Stomach (tissue), 9 donors: ENCODE measurements around the gene LDB3. TPM values are rescaled to one million over a fixed set of nuclear protein-coding genes. Genes with fewer than 3 reads are reported as not detected.
A peak's percentile ranks its signal among the peaks of the same experiment; 100 is the strongest.
"Not testable (repeated sequence)": the region's sequence is repeated elsewhere in the genome, so short reads cannot be mapped to it uniquely, and the experiment has no call there.

Source experiments
- DNase-seq, 2 donors: peaks; one replicate each; pipeline versions ENCODE4 v3.0.0 to v3.0.0-alpha.2; 2013 to 2019
- H3K27ac ChIP-seq, 5 donors: fragments of 200-600 bp in 4 of 5; sonication (generic) in 4 of 5; one replicate each; pipeline ENCODE4 v1.5.1; 2013 to 2019; ENCODE audit warnings: mild to moderate bottlenecking in 1 of 5, moderate library complexity in 1 of 5
- H3K27me3 ChIP-seq, 3 donors: fragments of 200-600 bp; sonication (generic); one replicate each; pipeline ENCODE4 v1.5.1; 2017 to 2019; ENCODE audit warnings: mixed run types in 1 of 3
- H3K36me3 ChIP-seq, 4 donors: fragments of 200-600 bp; sonication (generic); 1 replicate in 3 of 4; 2 replicates in 1 of 4; pipeline ENCODE4 v1.5.1; 2016 to 2019
- H3K4me1 ChIP-seq, 4 donors: fragments of 200-600 bp; sonication (generic); one replicate each; pipeline ENCODE4 v1.5.1; 2016 to 2019
- H3K4me3 ChIP-seq, 4 donors: fragments of 200-600 bp; sonication (generic) in 3 of 4; one replicate each; pipeline ENCODE4 v1.5.1; 2016 to 2019; ENCODE audit warnings: mild to moderate bottlenecking in 1 of 4
- H3K9me3 ChIP-seq, 4 donors: fragments of 200-600 bp; sonication (generic); one replicate each; pipeline ENCODE4 v1.5.1; 2016 to 2019
- EP300 ChIP-seq: sonication (generic); formaldehyde crosslinking; IDR thresholded peaks from one replicate; pipeline ENCODE4 v1.6.1; 2017; ENCODE audit warnings: antibody characterized with exemption
- POLR2A ChIP-seq, 4 donors: fragments of 450-650 bp; IDR thresholded peaks; one replicate each; pipeline ENCODE4 v1.6.1; 2016; ENCODE audit warnings: antibody characterized with exemption in 4 of 4, control low read depth in 2 of 4, mild to moderate bottlenecking in 1 of 4, moderate library complexity in 1 of 4
- POLR2AphosphoS5 ChIP-seq, 3 donors: sonication (generic); formaldehyde crosslinking; IDR thresholded peaks; one replicate each; pipeline ENCODE4 v1.6.1; 2016; ENCODE audit warnings: antibody characterized with exemption in 3 of 3
- WGBS, 5 donors: extraction: QIAGEN DNeasy Blood & Tissue Kit in 3 of 5; methylation state at CpG; one replicate each; pipeline versions ENCODE4 v1.1.5 to v1.1.7; 2013 to 2018; 5-methylcytosine and 5-hydroxymethylcytosine counted together
- intact Hi-C: fragments of 100-400 bp; cut with DNase I; formaldehyde crosslinking; loops from one replicate; pipeline ENCODE4 v1.15.1; 2023; ENCODE audit warnings: low total_unique reads
- polyA plus RNA-seq, 3 donors: library from polyadenylated mRNA; stranded (reverse); fragments of 200-250 nt; gene quantifications; one replicate each; pipeline ENCODE4 v1.2.3, GENCODE V29; 2013
- total RNA-seq, 5 donors: library from RNA; depleted of rRNA; stranded (reverse); fragments of >200 nt; gene quantifications; one replicate each; pipeline versions ENCODE4 v1.1.0 to v1.2.3, GENCODE V29; 2014 to 2016
- TF ChIP-seq, protein P1 (sequence below), 7 experiments: fragments of 450-650 bp in 4 of 7; fragments of 200-600 bp in 3 of 7; sonication (generic) in 3 of 7; IDR thresholded peaks; one replicate each; pipeline ENCODE4 v1.5.1; 2016 to 2019; ENCODE audit warnings: antibody characterized with exemption in 7 of 7, control low read depth in 2 of 7, mild to moderate bottlenecking in 1 of 7
- donor health status: healthy with polysubstance abuse.
- donor health status: Bipolar disorder and iron deficiency.
- donor health status: healthy.

The LDB3 gene
- total and polyA plus RNA-seq, 8 donors, result 0.29 to 8.5 (median 2.5) TPM

DNA sequence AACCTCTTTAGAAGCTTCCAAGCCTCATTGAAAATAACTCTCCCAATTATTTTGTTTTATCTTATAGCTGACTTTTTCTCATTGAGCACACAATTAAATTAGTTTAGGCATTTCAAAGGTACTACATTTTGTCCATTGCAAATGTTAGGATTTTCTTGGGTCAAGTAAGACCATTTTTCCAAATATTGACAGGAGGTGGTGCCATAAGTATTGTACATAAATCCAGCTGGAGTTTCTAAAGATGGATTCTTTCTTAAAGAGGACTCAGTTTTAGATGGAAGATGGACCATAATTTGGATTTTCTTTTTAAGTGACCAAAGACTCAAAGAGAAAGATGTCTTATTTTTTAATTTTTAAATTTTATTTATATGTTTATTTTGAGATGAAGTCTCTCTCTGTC, 26.3 kb upstream of the LDB3 start:
- Histone ChIP-seq H3K27me3 (no peaks in the 10 kb centered on the region), H3K9me3 (no peaks in the 10 kb centered on the region), H3K4me3 (no peak overlapping the region), H3K36me3 (no peaks in the 10 kb centered on the region), H3K4me1 (peaks cover 0 to 18% (median 12%) of the 10 kb centered on the region in 4 donors), H3K27ac (no peak overlapping the region)
- no peak for DNase-seq
- intact Hi-C loops, result no loop called here
- TF ChIP-seq, protein P1, sequence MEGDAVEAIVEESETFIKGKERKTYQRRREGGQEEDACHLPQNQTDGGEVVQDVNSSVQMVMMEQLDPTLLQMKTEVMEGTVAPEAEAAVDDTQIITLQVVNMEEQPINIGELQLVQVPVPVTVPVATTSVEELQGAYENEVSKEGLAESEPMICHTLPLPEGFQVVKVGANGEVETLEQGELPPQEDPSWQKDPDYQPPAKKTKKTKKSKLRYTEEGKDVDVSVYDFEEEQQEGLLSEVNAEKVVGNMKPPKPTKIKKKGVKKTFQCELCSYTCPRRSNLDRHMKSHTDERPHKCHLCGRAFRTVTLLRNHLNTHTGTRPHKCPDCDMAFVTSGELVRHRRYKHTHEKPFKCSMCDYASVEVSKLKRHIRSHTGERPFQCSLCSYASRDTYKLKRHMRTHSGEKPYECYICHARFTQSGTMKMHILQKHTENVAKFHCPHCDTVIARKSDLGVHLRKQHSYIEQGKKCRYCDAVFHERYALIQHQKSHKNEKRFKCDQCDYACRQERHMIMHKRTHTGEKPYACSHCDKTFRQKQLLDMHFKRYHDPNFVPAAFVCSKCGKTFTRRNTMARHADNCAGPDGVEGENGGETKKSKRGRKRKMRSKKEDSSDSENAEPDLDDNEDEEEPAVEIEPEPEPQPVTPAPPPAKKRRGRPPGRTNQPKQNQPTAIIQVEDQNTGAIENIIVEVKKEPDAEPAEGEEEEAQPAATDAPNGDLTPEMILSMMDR (IDR thresholded peaks at IDR 0.05), result no peak
- TF ChIP-seq EP300, result no peak
- no peak for TF ChIP-seq POLR2AphosphoS5 (IDR thresholded peaks at IDR 0.05)
- TF ChIP-seq POLR2A (IDR thresholded peaks at IDR 0.05), result no peak

GRCh38 chr10:86642499-86642898, 25.8 kb upstream of the LDB3 start:
- Histone ChIP-seq H3K4me3 (no peak overlapping the region), H3K27me3 (no peaks in the 10 kb centered on the region), H3K9me3 (no peaks in the 10 kb centered on the region), H3K4me1 (peaks cover 0 to 18% (median 10%) of the 10 kb centered on the region in 4 donors), H3K27ac (no peak overlapping the region), H3K36me3 (no peaks in the 10 kb centered on the region)
- TF ChIP-seq POLR2A (IDR thresholded peaks at IDR 0.05) (no peak), EP300 (no peak), POLR2AphosphoS5 (IDR thresholded peaks at IDR 0.05) (no peak)
- TF ChIP-seq, protein P1 (IDR thresholded peaks at IDR 0.05), result no peak
- DNase-seq, result no peak
- intact Hi-C loops, result no loop called here
- WGBS, 5 donors, result 68 to 81% (median 76%) methylated on average over 5 of the region's 5 CpGs

GRCh38 chr10:86644152-86644793, 24.0 kb upstream of the LDB3 start:
- Histone ChIP-seq H3K4me1 (peaks cover 3 to 26% (median 18%) of the 10 kb centered on the region in 4 donors), H3K27me3 (no peaks in the 10 kb centered on the region), H3K27ac (no peak overlapping the region), H3K9me3 (no peaks in the 10 kb centered on the region), H3K4me3 (no peak overlapping the region), H3K36me3 (no peaks in the 10 kb centered on the region)
- TF ChIP-seq POLR2AphosphoS5 (IDR thresholded peaks at IDR 0.05), result peak in 1 of 3 donors; percentile 16
- no peak for TF ChIP-seq EP300
- intact Hi-C loops, result no loop called here
- no peak for DNase-seq
- 65 to 92% (median 79%) methylated on average over 5 of the region's 5 CpGs for WGBS, 5 donors

DNA sequence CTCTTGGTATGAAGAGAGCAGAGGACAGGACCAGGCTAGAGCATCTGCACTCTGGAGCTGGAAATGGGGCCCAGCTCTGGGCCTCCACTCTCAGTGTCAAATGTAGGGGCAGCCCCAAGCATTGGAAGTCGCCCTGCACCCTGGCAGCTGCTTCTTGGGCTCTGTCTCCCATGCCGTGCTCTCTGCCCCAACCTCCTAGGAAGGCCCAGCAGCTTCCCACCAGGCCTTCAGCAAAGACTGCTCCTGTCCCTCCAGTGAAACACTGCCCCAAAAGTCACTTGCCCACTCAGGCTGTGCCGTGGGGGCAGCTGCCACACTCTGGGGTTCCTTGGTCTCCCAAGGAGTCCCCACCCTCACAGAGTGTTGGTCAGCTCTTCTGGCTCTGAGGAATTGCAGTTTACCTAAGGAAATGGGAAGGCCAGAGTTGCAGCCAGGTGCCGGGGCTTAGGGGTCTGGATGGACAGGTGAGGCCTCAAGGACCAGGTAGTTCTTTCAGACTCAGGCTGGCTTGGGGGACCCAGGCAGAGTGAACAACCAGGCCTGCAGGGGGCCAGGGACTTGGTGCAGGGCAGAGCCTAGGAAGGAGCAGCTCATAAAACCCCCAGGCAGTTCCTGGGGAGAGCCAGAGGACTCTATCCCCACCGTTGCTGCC, 23.4 kb upstream of the LDB3 start:
- H3K4me1 ChIP-seq, result peaks cover 5 to 32% (median 24%) of the 10 kb centered on the region in 4 donors
- no peak overlapping the region for H3K4me3 ChIP-seq
- H3K36me3 ChIP-seq, result no peaks in the 10 kb centered on the region
- intact Hi-C loops, result no loop called here
- DNase-seq, result peak in 1 of 2 donors; percentile 11
- 85 to 97% (median 92%) methylated on average over 5 of the region's 5 CpGs for WGBS, 5 donors
- H3K27ac ChIP-seq, result no peak overlapping the region
- TF ChIP-seq POLR2A (IDR thresholded peaks at IDR 0.05) (no peak), POLR2AphosphoS5 (IDR thresholded peaks at IDR 0.05) (no peak), EP300 (no peak)
- TF ChIP-seq, protein P1 (IDR thresholded peaks at IDR 0.05), result no peak
- H3K9me3 ChIP-seq, result no peaks in the 10 kb centered on the region
- no peaks in the 10 kb centered on the region for H3K27me3 ChIP-seq

- H3K4me3 ChIP-seq, H3K27me3 ChIP-seq, intact Hi-C loops, DNase-seq, H3K27ac ChIP-seq, H3K36me3 ChIP-seq, H3K9me3 ChIP-seq: not testable (repeated sequence)
- H3K4me1 ChIP-seq, result peaks cover 5 to 34% (median 26%) of the 10 kb centered on the region in 4 donors
- WGBS, 5 donors, result 94 to 98% (median 96%) methylated on average over 5 of the region's 5 CpGs
Measured at GRCh38 chr10:86645621-86646165, 22.6 kb upstream of the LDB3 start.
